Activated naive CD4-positive, alpha-beta T cell treated with anti-CD3 and anti-CD28 coated beads, Interleukin-2, amount 50 U/mL, for 72 hours (primary cell): ENCODE measurements around the gene ABHD16B. TPM values are rescaled to one million over a fixed set of nuclear protein-coding genes. Genes with fewer than 3 reads are reported as not detected.
A peak's percentile ranks its signal among the peaks of the same experiment; 100 is the strongest.

Experiments
- ATAC-seq, 2 donors: fragments of 150-1000 bp; cut with Tn5 transposase; 2 replicates each; pipeline ENCODE4 v1.10.0; 2021; ENCODE audit warnings: mild to moderate bottlenecking in 2 of 2, moderate library complexity in 2 of 2
- DNase-seq, 2 donors: peaks; one replicate each; pipeline ENCODE4 v3.0.0; 2021 to 2022; ENCODE audit warnings: low spot score in 2 of 2
- H3K27ac Mint-ChIP-seq, 2 donors: one replicate each; pipeline ENCODE4 v1.8.0; 2022; ENCODE audit warnings: mild to moderate bottlenecking in 2 of 2, mixed read lengths in 2 of 2
- H3K36me3 Mint-ChIP-seq, 2 donors: one replicate each; pipeline ENCODE4 v1.8.0; 2022; ENCODE audit warnings: mixed read lengths in 2 of 2
- H3K9me3 Mint-ChIP-seq, 2 donors: one replicate each; pipeline ENCODE4 v1.8.0; 2022; ENCODE audit warnings: mixed read lengths in 2 of 2
- total RNA-seq, 2 donors: library from RNA; stranded (reverse); gene quantifications; one replicate each; pipeline ENCODE4 v1.2.3, GENCODE V29; 2022

Gene ABHD16B
- total RNA-seq, 2 donors from 2014 or later = not detected

GRCh38 chr20:63881451-63882226, 20.3 kb downstream of the ABHD16B start:
- Mint-ChIP-seq H3K9me3 (no peaks in the 10 kb centered on the region), H3K36me3 (no peaks in the 10 kb centered on the region), H3K27ac (no peak overlapping the region)
- ATAC-seq = no peak
- no peak for DNase-seq

- DNase-seq (no peak), ATAC-seq (no peak)
- H3K9me3 Mint-ChIP-seq = no peaks in the 10 kb centered on the region
- peaks cover 0 to 1% of the 10 kb centered on the region in 2 donors for H3K36me3 Mint-ChIP-seq
- peak overlapping the region in 1 of 2 donors; percentile 55 for H3K27ac Mint-ChIP-seq
Measured at GRCh38 chr20:63882257-63883200, 21.2 kb downstream of the ABHD16B start.

GRCh38 chr20:63883201-63883593, 21.9 kb downstream of the ABHD16B start:
- Mint-ChIP-seq H3K9me3 (no peaks in the 10 kb centered on the region), H3K27ac (peak overlapping the region in 1 of 2 donors; percentile 55), H3K36me3 (peaks cover 0 to 6% of the 10 kb centered on the region in 2 donors)
- ATAC-seq = no peak
- DNase-seq = no peak

- H3K27ac Mint-ChIP-seq = peak overlapping the region; percentile 32 to 84
- DNase-seq = no peak
Measured at GRCh38 chr20:63884506-63885263, 23.4 kb downstream of the ABHD16B start.

GRCh38 chr20:63885264-63886053, 24.2 kb downstream of the ABHD16B start:
- Mint-ChIP-seq H3K36me3 (peaks cover 0 to 6% of the 10 kb centered on the region in 2 donors), H3K9me3 (no peaks in the 10 kb centered on the region), H3K27ac (peak overlapping the region in 1 of 2 donors; percentile 32)
- ATAC-seq (peak in 1 of 2 donors; percentile 48), DNase-seq (no peak)

More at GRCh38 chr20:63884506-63885263, 23.4 kb downstream of the ABHD16B start:
- H3K36me3 Mint-ChIP-seq = peaks cover 0 to 6% of the 10 kb centered on the region in 2 donors
- peak in 1 of 2 donors; percentile 67 for ATAC-seq
- H3K9me3 Mint-ChIP-seq = no peaks in the 10 kb centered on the region

GRCh38 chr20:63886054-63886419, 24.7 kb downstream of the ABHD16B start:
- peaks cover 0 to 6% of the 10 kb centered on the region in 2 donors for H3K36me3 Mint-ChIP-seq
- ATAC-seq (no peak), DNase-seq (no peak)
- no peaks in the 10 kb centered on the region for H3K9me3 Mint-ChIP-seq
- H3K27ac Mint-ChIP-seq = no peak overlapping the region

GRCh38 chr20:63886921-63887320, 25.6 kb downstream of the ABHD16B start:
- DNase-seq = no peak
- no peak overlapping the region for H3K27ac Mint-ChIP-seq
- ATAC-seq = no peak
- no peaks in the 10 kb centered on the region for H3K9me3 Mint-ChIP-seq
- peaks cover 0 to 6% of the 10 kb centered on the region in 2 donors for H3K36me3 Mint-ChIP-seq

- ATAC-seq (no peak), DNase-seq (no peak)
- peak overlapping the region in 1 of 2 donors; percentile 86 for H3K27ac Mint-ChIP-seq
- no peaks in the 10 kb centered on the region for H3K9me3 Mint-ChIP-seq
- H3K36me3 Mint-ChIP-seq = peaks cover 0 to 6% of the 10 kb centered on the region in 2 donors
Measured at GRCh38 chr20:63889241-63890200, 28.2 kb downstream of the ABHD16B start.

- no peak for DNase-seq
- H3K9me3 Mint-ChIP-seq = no peaks in the 10 kb centered on the region
- no peak for ATAC-seq
- peak overlapping the region in 1 of 2 donors; percentile 57 for H3K27ac Mint-ChIP-seq
- peaks cover 0 to 6% of the 10 kb centered on the region in 2 donors for H3K36me3 Mint-ChIP-seq
Measured at GRCh38 chr20:63890201-63890576, 28.9 kb downstream of the ABHD16B start.

- Mint-ChIP-seq H3K36me3 (peaks cover 1 to 6% of the 10 kb centered on the region in 2 donors), H3K9me3 (no peaks in the 10 kb centered on the region)
Measured at GRCh38 chr20:63890616-63891015, 29.3 kb downstream of the ABHD16B start.

GRCh38 chr20:63891061-63892002, 30.0 kb downstream of the ABHD16B start:
- Mint-ChIP-seq H3K27ac (no peak overlapping the region), H3K36me3 (peaks cover 9 to 11% of the 10 kb centered on the region in 2 donors), H3K9me3 (no peaks in the 10 kb centered on the region)
- DNase-seq (no peak), ATAC-seq (no peak)

More at GRCh38 chr20:63890616-63891015, 29.3 kb downstream of the ABHD16B start:
- ATAC-seq (no peak), DNase-seq (no peak)
- H3K27ac Mint-ChIP-seq = no peak overlapping the region

- DNase-seq = no peak
- H3K36me3 Mint-ChIP-seq = peaks cover 11 to 16% of the 10 kb centered on the region in 2 donors
- ATAC-seq = no peak
- H3K27ac Mint-ChIP-seq = peak overlapping the region in 1 of 2 donors; percentile 53
- H3K9me3 Mint-ChIP-seq = no peaks in the 10 kb centered on the region
Measured at GRCh38 chr20:63892402-63892801, 31.1 kb downstream of the ABHD16B start.

GRCh38 chr20:63893999-63894357, 32.7 kb downstream of the ABHD16B start:
- H3K27ac Mint-ChIP-seq = peak overlapping the region; percentile 21 to 75
- no peak for DNase-seq
- no peak for ATAC-seq
- H3K9me3 Mint-ChIP-seq = no peaks in the 10 kb centered on the region
- H3K36me3 Mint-ChIP-seq = peaks cover 8 to 26% of the 10 kb centered on the region in 2 donors
